GM18508 (cell line): Measurements from ENCODE around the gene SPRY1.

ENCODE experiments used
- ATAC-seq: cut with Tn5 transposase; IDR thresholded peaks from one replicate; pipeline ENCODE4 v1.9.1; 2021; ENCODE audit warnings: moderate number of reproducible peaks; ENCODE audit not compliant: insufficient read depth, unreplicated experiment

SPRY1 gene

DNA sequence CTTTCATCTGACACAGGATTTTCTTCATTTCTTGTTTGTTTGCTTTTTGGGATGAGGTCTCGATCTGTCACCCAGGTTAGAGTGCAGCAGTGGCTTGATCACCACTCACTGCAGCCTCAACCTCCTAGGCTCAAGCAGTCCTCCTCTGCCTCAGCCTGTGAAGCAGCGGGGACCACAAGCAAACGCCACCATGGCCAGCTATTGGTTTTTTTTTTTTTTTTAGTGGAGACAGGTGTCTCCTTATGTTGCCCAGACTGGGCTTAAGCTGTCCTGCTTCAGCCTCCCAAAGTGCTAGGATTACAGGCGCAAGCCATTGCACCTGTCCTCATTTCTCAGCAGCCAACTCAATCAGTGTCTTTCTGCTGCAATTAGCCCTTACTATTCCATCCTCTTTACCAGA lies 10.3 kb downstream of the SPRY1 start:
- ATAC-seq, result no peak

GRCh38 chr4:123408471-123409084 lies 12.0 kb downstream of the SPRY1 start:
- no peak for ATAC-seq

- no peak for ATAC-seq
Observed at GRCh38 chr4:123409334-123409733, 12.7 kb downstream of the SPRY1 start.

DNA sequence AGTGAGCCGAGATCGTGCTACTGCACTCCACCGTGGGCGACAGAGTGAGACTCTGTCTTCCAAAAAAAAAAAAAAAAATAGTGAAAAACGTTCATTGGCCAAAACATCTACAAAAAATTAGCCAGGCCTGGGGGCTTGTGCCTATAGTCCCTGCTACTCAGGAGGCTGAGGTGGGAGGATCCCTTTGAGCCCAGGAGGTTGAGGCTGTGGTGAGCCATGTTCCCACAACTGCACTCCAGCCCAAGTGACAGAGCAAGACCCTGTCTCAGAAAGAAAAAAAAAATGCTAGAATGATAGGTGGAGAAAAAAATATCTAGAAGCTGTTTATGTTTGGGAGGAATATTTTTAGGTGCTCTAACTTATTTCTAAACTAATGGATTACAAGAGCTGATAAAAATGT lies 14.9 kb downstream of the SPRY1 start:
- no peak for ATAC-seq

- peak; percentile 88 for ATAC-seq
Observed at GRCh38 chr4:123412091-123412505, 15.5 kb downstream of the SPRY1 start.

GRCh38 chr4:123412700-123413512 lies 16.3 kb downstream of the SPRY1 start:
- ATAC-seq, result no peak

GRCh38 chr4:123415576-123415975 lies 19.0 kb downstream of the SPRY1 start:
- ATAC-seq, result no peak

- ATAC-seq, result no peak
Observed at GRCh38 chr4:123415977-123416376, 19.4 kb downstream of the SPRY1 start.

DNA sequence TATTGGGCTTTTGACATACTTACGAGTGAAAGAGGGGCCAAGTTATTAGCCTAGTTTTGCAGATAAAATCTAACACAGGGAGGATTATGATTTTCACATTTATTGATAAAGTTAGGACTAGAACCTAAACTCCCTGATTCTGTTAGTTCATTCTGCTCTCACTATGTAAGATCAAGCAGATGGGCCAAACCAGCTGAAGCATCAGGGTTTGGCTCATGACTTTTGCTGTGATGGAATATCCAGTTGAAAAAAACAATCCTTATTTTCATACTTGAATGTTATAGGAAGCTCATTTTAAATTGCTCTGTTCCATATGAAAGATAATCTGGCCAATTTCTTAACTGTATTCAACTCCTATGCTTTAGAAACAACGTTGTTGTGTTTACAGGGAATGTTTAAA lies 21.2 kb downstream of the SPRY1 start:
- ATAC-seq, result no peak

GRCh38 chr4:123418351-123418931 lies 21.8 kb downstream of the SPRY1 start:
- ATAC-seq, result peak; percentile 78

GRCh38 chr4:123419885-123420755 lies 23.5 kb downstream of the SPRY1 start:
- ATAC-seq, result no peak

GRCh38 chr4:123421227-123421936 lies 24.8 kb downstream of the SPRY1 start:
- ATAC-seq, result no peak

DNA sequence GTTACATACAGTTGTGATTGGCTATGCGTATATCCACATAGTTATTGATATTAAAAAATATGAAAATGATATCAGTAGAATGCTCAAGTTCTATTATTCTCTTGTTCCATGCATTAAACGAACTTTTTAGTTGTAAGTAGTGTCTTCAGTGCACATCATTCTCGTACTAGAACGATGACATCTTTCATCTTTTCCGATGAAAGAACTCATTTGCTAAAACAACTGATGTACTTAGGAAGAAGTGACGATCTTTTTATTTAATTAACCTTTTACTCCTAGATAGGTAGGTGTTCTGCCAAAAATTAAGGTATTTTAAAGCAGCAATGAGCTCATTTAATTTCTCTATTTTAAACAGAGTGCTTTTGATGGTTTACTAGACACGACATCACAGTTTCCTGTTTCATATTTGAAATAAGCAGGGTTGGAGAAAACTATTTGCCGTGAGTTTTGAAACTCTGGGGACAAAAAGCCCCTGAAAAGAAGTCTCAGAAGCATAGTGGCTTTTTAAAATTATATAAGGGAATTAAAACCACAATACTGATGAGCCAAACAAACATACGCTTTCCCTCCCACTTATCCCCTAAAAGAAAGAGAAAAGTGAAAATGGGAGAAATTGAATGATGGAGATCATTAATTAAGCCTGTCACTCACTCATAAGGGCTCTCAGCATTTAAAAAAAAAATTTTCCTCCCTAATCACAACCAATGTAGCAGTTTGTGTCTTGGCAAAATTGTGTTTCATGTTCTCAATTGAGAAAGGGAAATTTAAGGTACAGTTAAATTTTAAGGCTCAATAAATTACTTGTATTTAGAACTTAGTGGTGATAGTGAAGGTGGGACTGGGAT lies 25.6 kb downstream of the SPRY1 start:
- ATAC-seq, result no peak

GRCh38 chr4:123423819-123424218 lies 27.2 kb downstream of the SPRY1 start:
- no peak for ATAC-seq

GRCh38 chr4:123427951-123428350 lies 31.4 kb downstream of the SPRY1 start:
- no peak for ATAC-seq

DNA sequence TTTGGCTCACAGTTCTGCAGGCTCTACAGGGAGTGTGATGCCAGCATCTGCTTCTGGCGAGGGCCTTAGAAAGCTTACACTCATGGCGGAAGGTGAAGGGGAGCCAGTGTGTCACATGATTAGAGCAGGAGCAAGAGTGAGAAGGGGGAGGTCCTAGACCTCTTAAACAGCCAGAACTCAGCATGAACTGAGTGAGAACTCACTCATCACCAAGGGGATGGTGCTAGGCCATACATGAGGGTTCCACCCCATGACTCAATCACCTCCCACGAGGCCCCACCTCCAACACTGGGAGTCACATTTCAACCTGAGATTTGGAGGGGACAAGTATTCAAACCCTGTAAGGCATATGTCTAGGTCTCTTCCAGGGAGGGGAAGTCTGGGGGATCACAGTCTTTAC lies 33.4 kb downstream of the SPRY1 start:
- no peak for ATAC-seq

- no peak for ATAC-seq
Observed at GRCh38 chr4:123430501-123430900, 33.9 kb downstream of the SPRY1 start.

GRCh38 chr4:123433573-123433972 lies 37.0 kb downstream of the SPRY1 start:
- no peak for ATAC-seq

DNA sequence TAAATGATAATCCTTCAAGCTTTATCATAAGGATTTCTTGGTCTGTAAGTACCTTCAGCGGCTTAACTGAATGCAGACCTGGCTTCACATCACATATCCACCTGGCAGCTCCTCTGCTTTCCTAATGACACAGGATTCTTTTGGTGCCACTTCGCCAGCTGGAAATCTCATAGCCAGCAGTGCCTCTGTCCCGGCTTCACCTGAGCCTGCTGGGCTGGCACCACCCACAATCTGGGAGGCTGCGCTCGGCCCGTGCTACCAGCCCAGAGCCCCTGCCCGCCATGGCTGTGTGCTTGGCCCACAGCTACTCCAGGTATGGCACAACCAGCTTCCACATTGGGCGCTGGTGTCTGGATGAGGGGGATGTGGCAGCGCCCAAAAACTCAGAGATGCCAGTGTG lies 37.4 kb downstream of the SPRY1 start:
- ATAC-seq, result no peak
